Dedifferentiated amniotic fluid mesenchymal stem cell (primary cell): ENCODE results near the gene COPS9.

ENCODE experiments used
- DNase-seq: peaks from one replicate; pipeline ENCODE4 v3.0.0-alpha.2; 2016; ENCODE audit errors: extremely low spot score

The COPS9 gene

GRCh38 chr2:240134956-240135520 is 1.1 kb downstream of the COPS9 start:
- no peak for DNase-seq

- DNase-seq: no peak
Measured at GRCh38 chr2:240134466-240134865, 1.6 kb downstream of the COPS9 start.

DNA sequence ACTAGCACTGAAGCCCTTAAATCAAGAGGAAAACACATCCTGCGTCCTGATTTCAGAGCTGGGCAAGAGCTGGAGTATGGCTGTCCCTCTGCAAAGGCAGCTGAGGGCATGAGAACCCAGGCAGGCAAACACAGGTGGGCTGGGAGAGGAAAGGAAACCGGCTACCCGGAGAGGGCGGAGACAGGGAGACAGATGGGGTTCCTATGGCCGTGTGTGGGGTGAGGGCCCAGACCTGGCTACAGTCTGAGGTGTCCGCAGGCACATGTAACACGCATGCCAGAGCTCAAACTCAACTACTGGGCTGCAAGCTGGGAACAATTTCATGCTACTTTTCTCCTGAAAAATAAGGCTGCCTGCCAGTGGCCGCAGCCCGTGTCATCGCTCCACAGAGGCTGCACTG is 2.7 kb downstream of the COPS9 start:
- no peak for DNase-seq

- no peak for DNase-seq
Measured at GRCh38 chr2:240132651-240132980, 3.5 kb downstream of the COPS9 start.

DNA sequence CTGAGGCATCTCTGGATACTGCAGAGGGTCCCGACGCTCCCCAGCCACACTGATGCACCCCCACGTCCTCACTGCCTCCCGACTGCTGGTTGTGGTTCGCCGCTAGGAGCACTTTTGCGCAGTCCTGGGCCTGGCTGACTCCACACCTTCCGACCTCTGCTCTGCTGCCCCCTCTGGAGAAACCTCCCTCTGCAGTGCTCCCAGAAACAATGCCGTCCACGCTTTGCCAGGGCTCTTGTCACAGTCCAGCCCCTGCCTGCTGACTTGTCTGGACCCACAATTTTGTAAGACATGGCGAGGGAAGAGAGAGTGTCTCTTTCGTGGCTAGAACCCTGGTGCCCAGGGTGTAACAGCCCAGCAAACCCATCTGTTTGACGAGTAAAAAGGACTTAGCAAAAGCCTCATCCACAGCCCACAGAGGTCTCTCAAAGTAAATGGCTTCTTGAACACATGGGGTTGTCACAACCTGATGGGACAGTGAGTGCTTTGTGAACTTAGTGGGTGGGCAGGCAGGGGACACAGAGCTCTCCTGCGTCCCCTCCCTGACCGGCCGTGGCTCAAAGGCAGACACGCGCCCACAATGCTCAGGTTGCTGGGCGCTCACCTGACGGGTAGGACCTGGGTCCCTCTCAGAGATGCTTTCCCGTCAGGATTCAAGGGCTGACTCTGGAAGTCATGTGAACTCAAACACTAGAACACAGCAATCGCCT is 4.0 kb downstream of the COPS9 start:
- no peak for DNase-seq

- no peak for DNase-seq
Measured at GRCh38 chr2:240131296-240131695, 4.8 kb downstream of the COPS9 start.

DNA sequence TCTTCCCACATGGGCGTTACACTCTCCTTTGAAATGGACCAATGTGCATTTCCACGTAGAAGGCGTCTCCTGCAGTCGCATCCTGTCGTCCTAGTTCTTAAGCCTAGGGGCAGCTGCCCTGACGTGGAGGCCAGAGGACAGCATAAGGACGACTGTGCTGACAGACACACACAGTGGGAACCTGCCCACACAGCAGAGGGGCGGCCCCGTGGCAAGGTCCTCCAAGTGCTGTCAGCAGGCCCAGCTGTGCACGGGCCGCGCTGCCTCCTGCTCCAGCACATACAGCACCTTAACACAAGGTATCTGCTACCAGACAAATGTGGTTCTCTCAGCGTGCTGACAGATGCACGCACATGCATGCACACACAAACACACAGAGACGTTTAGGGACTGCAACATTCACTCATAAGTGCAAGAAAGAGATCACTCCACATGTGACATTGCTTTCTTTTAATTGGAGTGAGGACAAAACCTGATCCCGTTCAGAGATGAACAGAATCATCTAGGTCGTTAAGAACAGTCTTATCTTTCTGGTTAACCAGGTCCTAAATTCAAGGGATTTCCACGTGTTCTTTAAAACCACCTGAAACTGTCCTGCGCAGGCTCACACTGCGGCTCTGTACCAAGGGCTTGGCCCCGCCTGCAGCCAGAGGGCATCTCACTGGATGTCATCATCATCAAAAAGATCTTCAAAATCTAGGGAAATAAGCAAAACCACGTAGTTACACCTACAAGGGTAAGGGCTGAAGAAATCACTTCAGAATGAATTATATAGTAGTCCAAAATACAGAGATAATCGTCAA is 5.5 kb downstream of the COPS9 start:
- DNase-seq: no peak

DNA sequence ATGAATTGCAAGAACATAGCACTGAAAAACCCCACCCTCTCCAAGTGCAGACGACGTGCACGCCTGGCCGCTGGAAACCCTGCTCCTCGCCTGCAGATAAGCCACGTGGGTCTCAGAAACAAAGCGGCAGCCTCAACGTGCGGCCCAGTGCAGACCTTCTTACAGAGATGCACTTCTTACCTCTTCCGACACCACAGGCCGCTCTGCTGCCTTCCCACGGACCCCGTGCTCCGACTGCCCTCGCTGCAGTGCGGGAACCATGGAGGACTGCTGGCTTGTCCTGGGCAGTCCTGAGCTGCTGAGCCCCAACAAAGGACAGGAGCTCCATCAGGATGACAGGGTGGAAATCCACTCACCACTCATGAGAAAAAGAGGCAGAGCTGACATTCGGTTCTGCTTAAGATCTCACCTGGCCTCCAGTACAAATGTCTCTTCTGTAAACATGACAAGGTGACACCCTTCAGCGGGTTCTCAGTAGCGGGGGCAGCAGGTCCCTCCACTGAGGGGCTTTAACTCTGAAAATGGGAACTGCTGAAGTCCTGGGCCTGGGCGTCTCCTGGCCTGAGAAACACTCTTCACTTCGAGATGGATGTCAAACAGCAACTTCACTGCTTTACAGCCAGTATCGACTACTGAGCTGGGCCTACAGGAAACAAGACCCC is 6.2 kb downstream of the COPS9 start:
- no peak for DNase-seq

DNA sequence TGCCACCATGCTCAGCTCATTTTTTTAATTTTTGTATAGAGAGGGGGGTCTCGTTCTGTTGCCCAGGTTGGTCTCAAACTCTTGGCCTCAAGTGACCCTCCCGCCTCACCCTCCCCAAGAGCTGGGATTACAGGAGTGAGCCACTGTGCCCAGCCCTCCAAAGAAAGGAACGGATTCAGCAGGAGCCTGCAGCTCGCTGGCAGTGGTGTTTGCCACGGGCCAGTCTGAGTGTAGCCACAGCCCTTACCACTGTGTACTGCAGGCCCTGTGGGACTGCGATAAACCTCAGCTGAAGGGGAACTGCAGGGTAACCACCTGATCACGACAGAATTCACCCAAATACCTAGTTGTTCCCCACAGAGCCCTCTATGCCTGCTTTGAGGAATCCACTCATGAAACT is 6.8 kb downstream of the COPS9 start:
- no peak for DNase-seq

GRCh38 chr2:240128608-240129145 is 7.4 kb downstream of the COPS9 start:
- DNase-seq: no peak

- DNase-seq: no peak
Measured at GRCh38 chr2:240127911-240128607, 8.0 kb downstream of the COPS9 start.

GRCh38 chr2:240127191-240127750 is 8.8 kb downstream of the COPS9 start:
- no peak for DNase-seq

GRCh38 chr2:240126731-240127130 is 9.4 kb downstream of the COPS9 start:
- no peak for DNase-seq

GRCh38 chr2:240125742-240126141 is 10.4 kb downstream of the COPS9 start:
- DNase-seq: no peak

- no peak for DNase-seq
Measured at GRCh38 chr2:240124651-240125030, 11.5 kb downstream of the COPS9 start.

- DNase-seq: no peak
Measured at GRCh38 chr2:240123821-240124650, 12.1 kb downstream of the COPS9 start.

- DNase-seq: no peak
Measured at GRCh38 chr2:240121675-240122074, 14.4 kb downstream of the COPS9 start.

DNA sequence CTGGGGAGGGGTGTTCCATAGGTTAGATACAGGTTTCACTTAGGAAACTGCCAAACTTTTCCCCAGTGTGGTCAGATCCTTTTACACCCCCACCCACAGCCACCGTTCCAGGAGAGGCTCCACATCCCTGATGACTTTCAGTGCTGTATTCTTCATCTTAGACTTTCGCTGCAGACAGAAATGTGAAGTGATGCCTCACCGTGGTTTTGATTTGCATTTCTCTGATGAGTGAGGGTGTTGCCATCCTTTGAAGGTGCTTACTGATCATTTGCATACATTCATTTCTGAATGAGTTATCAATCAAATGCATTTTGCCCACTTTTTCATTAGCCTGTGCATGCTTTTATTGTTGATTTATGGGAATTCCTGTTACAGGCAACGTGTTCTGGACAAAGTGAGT is 14.9 kb downstream of the COPS9 start:
- no peak for DNase-seq

- no peak for DNase-seq
Measured at GRCh38 chr2:240114233-240114632, 21.9 kb downstream of the COPS9 start.

GRCh38 chr2:240112914-240113690 is 23.0 kb downstream of the COPS9 start:
- DNase-seq: no peak
